DMS53 (cell line): ENCODE results near the gene NDUFA8.

ENCODE experiments used
- DNase-seq: peaks from one replicate; lab custom pipeline; 2025; lab: John Stamatoyannopoulos, UW

The NDUFA8 gene

GRCh38 chr9:122159026-122159924 is at the start of gene NDUFA8, which contains the start of gene MORN5:
Gene NDUFA8 (minus strand): TSS chr9:122159779. CDS start chr9:122159677, 102 bp downstream.
Gene MORN5 (plus strand): TSS chr9:122159908. CDS start chr9:122159973, 65 bp downstream.
- DNase-seq, result peak; percentile 98

- DNase-seq, result no peak
These were observed 47.5 kb upstream of the NDUFA8 start for GRCh38 chr9:122207096-122207495.

GRCh38 chr9:122206118-122207046 is 46.8 kb upstream of the NDUFA8 start:
- DNase-seq, result no peak

GRCh38 chr9:122205176-122205575 is 45.6 kb upstream of the NDUFA8 start:
- no peak for DNase-seq

GRCh38 chr9:122204491-122204890 is 44.9 kb upstream of the NDUFA8 start:
- no peak for DNase-seq

- DNase-seq, result no peak
These were observed 44.5 kb upstream of the NDUFA8 start for GRCh38 chr9:122204055-122204454.

GRCh38 chr9:122202111-122202510 is 42.5 kb upstream of the NDUFA8 start:
- DNase-seq, result no peak

- DNase-seq, result no peak
These were observed 42.1 kb upstream of the NDUFA8 start for GRCh38 chr9:122201641-122202040.

GRCh38 chr9:122200960-122201595 is 41.5 kb upstream of the NDUFA8 start:
- no peak for DNase-seq

- DNase-seq, result no peak
These were observed 38.3 kb upstream of the NDUFA8 start for GRCh38 chr9:122197882-122198281.

- peak; percentile 68 for DNase-seq
These were observed 37.8 kb upstream of the NDUFA8 start for GRCh38 chr9:122197426-122197825.

GRCh38 chr9:122195875-122196274 is 36.3 kb upstream of the NDUFA8 start:
- no peak for DNase-seq

GRCh38 chr9:122193651-122194050 is 34.1 kb upstream of the NDUFA8 start:
- no peak for DNase-seq

GRCh38 chr9:122192914-122193525 is 33.4 kb upstream of the NDUFA8 start:
- no peak for DNase-seq

GRCh38 chr9:122192261-122192875 is 32.8 kb upstream of the NDUFA8 start:
- peak; percentile 15 for DNase-seq

- DNase-seq, result no peak
These were observed 32.0 kb upstream of the NDUFA8 start for GRCh38 chr9:122191584-122191983.

- DNase-seq, result peak; percentile 64
These were observed 31.2 kb upstream of the NDUFA8 start for GRCh38 chr9:122190597-122191381.

- no peak for DNase-seq
These were observed 28.8 kb upstream of the NDUFA8 start for GRCh38 chr9:122188369-122188768.

GRCh38 chr9:122186777-122187470 is 27.3 kb upstream of the NDUFA8 start:
- DNase-seq, result no peak

GRCh38 chr9:122186301-122186700 is 26.7 kb upstream of the NDUFA8 start:
- DNase-seq, result no peak
